Nephron progenitor cell (in vitro differentiated cells): ENCODE results near the gene GAMT.

ENCODE experiments used
- DNase-seq: peaks from one replicate; pipeline ENCODE4 v3.0.0; 2021
- H3K27ac Mint-ChIP-seq: 2 replicates; pipeline ENCODE4 v1.8.0; 2021; ENCODE audit warnings: mild to moderate bottlenecking, moderate library complexity, mixed read lengths
- H3K27me3 Mint-ChIP-seq: 2 replicates; pipeline ENCODE4 v1.8.0; 2021; ENCODE audit warnings: mild to moderate bottlenecking, low read depth, mixed read lengths; ENCODE audit not compliant: poor library complexity
- H3K36me3 Mint-ChIP-seq: 2 replicates; pipeline ENCODE4 v1.8.0; 2021; ENCODE audit warnings: low read depth, mixed read lengths
- H3K4me1 Mint-ChIP-seq: 2 replicates; pipeline ENCODE4 v1.8.0; 2021; ENCODE audit warnings: mixed read lengths
- H3K4me3 Mint-ChIP-seq: 2 replicates; pipeline ENCODE4 v1.8.0; 2021; ENCODE audit warnings: mild to moderate bottlenecking, moderate library complexity, mixed read lengths
- H3K9me3 Mint-ChIP-seq: 2 replicates; pipeline ENCODE4 v1.8.0; 2021; ENCODE audit warnings: mild to moderate bottlenecking, moderate library complexity, mixed read lengths
- CTCF ChIP-seq: fragments of 200-600 bp; sonication (generic); IDR thresholded peaks from 2 replicates; pipeline ENCODE4 v1.5.0; 2021; ENCODE audit warnings: antibody characterized with exemption

GAMT gene

GRCh38 chr19:1417681-1418495 lies 16.5 kb upstream of the GAMT start:
- TF ChIP-seq CTCF = no peak
- Mint-ChIP-seq H3K27me3 (no peaks in the 10 kb centered on the region), H3K4me3 (peak overlapping the region; percentile 55), H3K36me3 (peaks cover 32% of the 10 kb centered on the region), H3K9me3 (no peaks in the 10 kb centered on the region), H3K4me1 (peaks cover 75% of the 10 kb centered on the region), H3K27ac (peak overlapping the region; percentile 87)
- no peak for DNase-seq

- no peaks in the 10 kb centered on the region for H3K27me3 Mint-ChIP-seq
- H3K4me3 Mint-ChIP-seq = peak overlapping the region; percentile 55
- peaks cover 27% of the 10 kb centered on the region for H3K36me3 Mint-ChIP-seq
- DNase-seq = no peak
- H3K4me1 Mint-ChIP-seq = peaks cover 69% of the 10 kb centered on the region
- TF ChIP-seq CTCF = no peak
- H3K27ac Mint-ChIP-seq = peak overlapping the region; percentile 87
- no peaks in the 10 kb centered on the region for H3K9me3 Mint-ChIP-seq
Observed at GRCh38 chr19:1417145-1417544, 15.8 kb upstream of the GAMT start.

- DNase-seq = no peak
- H3K36me3 Mint-ChIP-seq = peaks cover 26% of the 10 kb centered on the region
- peak overlapping the region; percentile 66 for H3K4me3 Mint-ChIP-seq
- no peaks in the 10 kb centered on the region for H3K9me3 Mint-ChIP-seq
- TF ChIP-seq CTCF = no peak
- H3K27me3 Mint-ChIP-seq = no peaks in the 10 kb centered on the region
- peak overlapping the region; percentile 80 for H3K27ac Mint-ChIP-seq
- H3K4me1 Mint-ChIP-seq = peaks cover 72% of the 10 kb centered on the region
Observed at GRCh38 chr19:1416014-1416841, 14.9 kb upstream of the GAMT start.

GRCh38 chr19:1412995-1413800 lies 11.9 kb upstream of the GAMT start:
- H3K4me3 Mint-ChIP-seq = no peak overlapping the region
- no peaks in the 10 kb centered on the region for H3K9me3 Mint-ChIP-seq
- no peak for TF ChIP-seq CTCF
- H3K27ac Mint-ChIP-seq = peak overlapping the region; percentile 32
- no peaks in the 10 kb centered on the region for H3K27me3 Mint-ChIP-seq
- DNase-seq = no peak
- peaks cover 17% of the 10 kb centered on the region for H3K36me3 Mint-ChIP-seq
- H3K4me1 Mint-ChIP-seq = peaks cover 81% of the 10 kb centered on the region

- peaks cover 14% of the 10 kb centered on the region for H3K36me3 Mint-ChIP-seq
- H3K27ac Mint-ChIP-seq = no peak overlapping the region
- no peak for DNase-seq
- peaks cover 73% of the 10 kb centered on the region for H3K4me1 Mint-ChIP-seq
- no peak for TF ChIP-seq CTCF
- H3K27me3 Mint-ChIP-seq = no peaks in the 10 kb centered on the region
- H3K9me3 Mint-ChIP-seq = no peaks in the 10 kb centered on the region
- H3K4me3 Mint-ChIP-seq = no peak overlapping the region
Observed at GRCh38 chr19:1412323-1412923, 11.1 kb upstream of the GAMT start.
